ENCODE data around the gene FGF9. TPM values are rescaled to one million over a fixed set of nuclear protein-coding genes. Genes with fewer than 3 reads are reported as not detected.

Gene FGF9
- total and polyA plus RNA-seq, 10 donors = 0.06 to 0.26 (median 0.17) TPM; not detected in 4

DNA sequence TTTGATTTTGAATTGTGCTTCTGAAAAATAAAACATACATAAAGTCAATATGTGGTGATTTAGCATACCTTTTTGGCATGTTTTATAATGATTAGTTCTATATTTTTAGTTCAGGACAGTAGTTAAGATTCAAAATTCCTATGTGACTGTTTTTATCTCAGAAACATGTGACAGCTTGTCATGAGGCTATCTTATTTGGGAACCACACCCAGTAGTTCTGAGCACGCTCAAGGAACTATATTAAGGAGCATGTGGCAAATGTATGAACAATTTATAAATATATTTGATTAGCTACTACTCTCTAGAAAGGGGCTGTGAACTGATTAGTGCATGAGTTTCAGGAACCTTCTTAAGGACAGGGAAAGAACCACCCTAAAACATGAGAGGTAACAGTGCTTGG lies 38.8 kb downstream of the FGF9 start:
- Histone ChIP-seq H3K4me3 (no peak overlapping the region), H3K36me3 (no peaks in the 10 kb centered on the region), H3K9me3 (peaks cover 0 to 20% (median 11%) of the 10 kb centered on the region in 8 donors), H3K27ac (no peak overlapping the region), H3K4me1 (no peaks in the 10 kb centered on the region), H3K27me3 (replicated peaks in 1 of 7) (peaks cover 0 to 12% (median 0%) of the 10 kb centered on the region in 7 donors)
- 71 to 82% (median 72%) methylated on average over 1 of the region's 1 CpG for WGBS, 5 donors
- intact Hi-C loops (cut with DNase I; ENCODE audit: low total_unique reads) = no loop called here
- no peak for DNase-seq
- TF ChIP-seq, protein P1, sequence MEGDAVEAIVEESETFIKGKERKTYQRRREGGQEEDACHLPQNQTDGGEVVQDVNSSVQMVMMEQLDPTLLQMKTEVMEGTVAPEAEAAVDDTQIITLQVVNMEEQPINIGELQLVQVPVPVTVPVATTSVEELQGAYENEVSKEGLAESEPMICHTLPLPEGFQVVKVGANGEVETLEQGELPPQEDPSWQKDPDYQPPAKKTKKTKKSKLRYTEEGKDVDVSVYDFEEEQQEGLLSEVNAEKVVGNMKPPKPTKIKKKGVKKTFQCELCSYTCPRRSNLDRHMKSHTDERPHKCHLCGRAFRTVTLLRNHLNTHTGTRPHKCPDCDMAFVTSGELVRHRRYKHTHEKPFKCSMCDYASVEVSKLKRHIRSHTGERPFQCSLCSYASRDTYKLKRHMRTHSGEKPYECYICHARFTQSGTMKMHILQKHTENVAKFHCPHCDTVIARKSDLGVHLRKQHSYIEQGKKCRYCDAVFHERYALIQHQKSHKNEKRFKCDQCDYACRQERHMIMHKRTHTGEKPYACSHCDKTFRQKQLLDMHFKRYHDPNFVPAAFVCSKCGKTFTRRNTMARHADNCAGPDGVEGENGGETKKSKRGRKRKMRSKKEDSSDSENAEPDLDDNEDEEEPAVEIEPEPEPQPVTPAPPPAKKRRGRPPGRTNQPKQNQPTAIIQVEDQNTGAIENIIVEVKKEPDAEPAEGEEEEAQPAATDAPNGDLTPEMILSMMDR (IDR thresholded peaks at IDR 0.05 in 8 of 11, conservative IDR thresholded peaks at IDR 0.05 in 3 of 11) = no peak
- TF ChIP-seq POLR2A (IDR thresholded peaks at IDR 0.05) = no peak
- TF ChIP-seq POLR2AphosphoS5 (IDR thresholded peaks at IDR 0.05) = no peak

DNA sequence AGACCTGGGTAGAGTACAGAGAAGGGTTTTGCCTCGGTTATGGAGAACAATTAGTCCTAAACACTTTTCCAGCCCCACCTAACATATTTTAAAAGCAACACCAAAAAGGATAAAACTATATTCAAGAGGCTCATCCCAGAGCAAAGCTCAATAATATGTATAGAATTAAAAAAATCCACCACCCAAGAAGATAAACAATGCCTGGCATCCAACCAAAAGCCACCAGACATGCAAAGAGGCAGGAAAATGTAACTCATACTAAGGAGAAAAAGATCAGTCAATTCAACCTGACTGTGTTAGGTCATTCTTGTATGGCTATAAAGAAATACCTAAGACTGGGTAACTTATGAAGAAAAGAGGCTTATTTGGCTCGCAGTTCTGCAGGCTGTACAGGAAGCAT lies 39.3 kb downstream of the FGF9 start:
- H3K4me1 ChIP-seq = no peaks in the 10 kb centered on the region
- H3K36me3 ChIP-seq = no peaks in the 10 kb centered on the region
- WGBS, 5 donors = 64 to 87% (median 78%) methylated on average over 2 of the region's 2 CpGs
- H3K4me3 ChIP-seq = no peak overlapping the region
- intact Hi-C loops (cut with DNase I; ENCODE audit: low total_unique reads) = no loop called here
- no peak for TF ChIP-seq POLR2AphosphoS5 (IDR thresholded peaks at IDR 0.05)
- TF ChIP-seq POLR2A (IDR thresholded peaks at IDR 0.05) = no peak
- TF ChIP-seq, protein P1 (IDR thresholded peaks at IDR 0.05 in 8 of 11, conservative IDR thresholded peaks at IDR 0.05 in 3 of 11) = no peak
- no peak overlapping the region for H3K27ac ChIP-seq
- no peak for DNase-seq
- H3K27me3 ChIP-seq (replicated peaks in 1 of 7) = peaks cover 0 to 12% (median 0%) of the 10 kb centered on the region in 7 donors
- H3K9me3 ChIP-seq = peaks cover 0 to 20% (median 11%) of the 10 kb centered on the region in 8 donors

- Histone ChIP-seq H3K9me3 (no peaks in the 10 kb centered on the region), H3K4me1 (no peaks in the 10 kb centered on the region), H3K36me3 (no peaks in the 10 kb centered on the region), H3K27me3 (replicated peaks in 1 of 7) (peaks cover 0 to 19% (median 0%) of the 10 kb centered on the region in 7 donors), H3K4me3 (no peak overlapping the region), H3K27ac (no peak overlapping the region)
- TF ChIP-seq POLR2A (IDR thresholded peaks at IDR 0.05) (no peak), POLR2AphosphoS5 (IDR thresholded peaks at IDR 0.05) (no peak)
- TF ChIP-seq, protein P1 (IDR thresholded peaks at IDR 0.05 in 8 of 11, conservative IDR thresholded peaks at IDR 0.05 in 3 of 11) = no peak
- intact Hi-C loops (cut with DNase I; ENCODE audit: low total_unique reads) = no loop called here
- no peak for DNase-seq
- WGBS, 5 donors = 55 to 77% (median 63%) methylated on average over 4 of the region's 4 CpGs
These were observed 46.9 kb downstream of the FGF9 start for GRCh38 chr13:21717817-21718216.

DNA sequence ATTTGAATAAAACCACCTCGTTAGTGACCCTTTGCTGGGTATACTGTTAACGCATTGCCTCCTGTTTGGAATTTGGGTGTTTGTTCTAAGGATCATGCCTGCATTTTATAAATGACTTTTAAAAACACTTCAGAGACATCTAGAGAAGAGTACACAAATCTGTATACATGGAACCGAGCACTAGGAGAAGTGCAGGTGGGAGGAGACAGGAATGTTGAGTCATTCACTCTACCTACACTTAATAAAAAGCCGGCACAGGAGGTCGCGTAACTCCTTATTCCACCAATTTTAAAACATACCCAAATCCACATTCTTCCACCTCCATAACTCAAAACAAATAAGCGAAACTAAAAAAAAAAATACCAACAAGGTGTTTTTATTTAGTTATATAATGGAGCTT lies 48.6 kb downstream of the FGF9 start:
- peaks cover 0 to 19% (median 0%) of the 10 kb centered on the region in 7 donors for H3K27me3 ChIP-seq (replicated peaks in 1 of 7)
- intact Hi-C loops (cut with DNase I; ENCODE audit: low total_unique reads) = no loop called here
- H3K27ac ChIP-seq = no peak overlapping the region
- H3K36me3 ChIP-seq = no peaks in the 10 kb centered on the region
- no peaks in the 10 kb centered on the region for H3K4me1 ChIP-seq
- no peaks in the 10 kb centered on the region for H3K9me3 ChIP-seq
- DNase-seq = no peak
- WGBS, 5 donors = 76 to 86% (median 83%) methylated on average over 7 of the region's 7 CpGs
- no peak for TF ChIP-seq POLR2A (IDR thresholded peaks at IDR 0.05)
- no peak for TF ChIP-seq POLR2AphosphoS5 (IDR thresholded peaks at IDR 0.05)
- TF ChIP-seq, protein P1 (IDR thresholded peaks at IDR 0.05 in 8 of 11, conservative IDR thresholded peaks at IDR 0.05 in 3 of 11) = no peak
- no peak overlapping the region for H3K4me3 ChIP-seq

All from spleen (tissue), 11 donors.